Bronchial epithelial cell (primary cell): ENCODE measurements around the gene TMC1. TPM values are rescaled to one million over a fixed set of nuclear protein-coding genes. Genes with fewer than 3 reads are reported as not detected.

Source experiments
- DNase-seq: peaks from one replicate; pipeline ENCODE4 v3.0.0-alpha.2; 2010; ENCODE audit warnings: low read depth
- FAIRE-seq: peaks from 2 replicates; lab custom pipeline; 2011; peaks lifted over from hg19 to GRCh38; lab: Jason Lieb, UNC
- H3K27me3 ChIP-seq: 2 replicates; pipeline ENCODE4 v1.5.1; 2011; ENCODE audit warnings: low read length; ENCODE audit not compliant: control insufficient read depth, insufficient read depth
- H3K36me3 ChIP-seq: 2 replicates; pipeline ENCODE4 v1.5.1; 2011; ENCODE audit warnings: low read length; ENCODE audit not compliant: control insufficient read depth, insufficient read depth
- H3K4me3 ChIP-seq: 2 replicates; pipeline ENCODE4 v1.5.1; 2011; ENCODE audit warnings: mild to moderate bottlenecking, low read depth, low read length, control low read depth
- CTCF ChIP-seq: IDR thresholded peaks from 2 replicates; pipeline ENCODE4 v1.5.1; 2011; ENCODE audit warnings: mild to moderate bottlenecking, moderate library complexity, low read length, control low read depth, inconsistent platforms; ENCODE audit not compliant: insufficient read depth, severe bottlenecking
- total RNA-seq: library from RNA; depleted of rRNA; stranded (reverse); fragments of >200 nt; gene quantifications from 2 replicates; pipeline ENCODE4 v1.2.1, GENCODE V29; 2014

The TMC1 gene
- total RNA-seq, 1 donor from 2014 or later, result not detected

- Histone ChIP-seq H3K4me3 (no peak overlapping the region), H3K27me3 (no peaks in the 10 kb centered on the region), H3K36me3 (no peaks in the 10 kb centered on the region)
- DNase-seq, result no peak
- FAIRE-seq, result no peak
- TF ChIP-seq CTCF, result no peak
Observed at GRCh38 chr9:72597601-72598000, 76.2 kb downstream of the TMC1 start.

GRCh38 chr9:72598639-72599038 is 77.2 kb downstream of the TMC1 start:
- no peaks in the 10 kb centered on the region for H3K27me3 ChIP-seq
- H3K4me3 ChIP-seq, result no peak overlapping the region
- FAIRE-seq (no peak), DNase-seq (no peak)
- no peak for TF ChIP-seq CTCF
- H3K36me3 ChIP-seq, result no peaks in the 10 kb centered on the region

- Histone ChIP-seq H3K36me3 (no peaks in the 10 kb centered on the region), H3K27me3 (no peaks in the 10 kb centered on the region), H3K4me3 (no peak overlapping the region)
- peak; percentile 30 for DNase-seq
- TF ChIP-seq CTCF, result no peak
- FAIRE-seq, result no peak
Observed at GRCh38 chr9:72599874-72600534, 78.6 kb downstream of the TMC1 start.

GRCh38 chr9:72600671-72601070 is 79.3 kb downstream of the TMC1 start:
- H3K27me3 ChIP-seq, result no peaks in the 10 kb centered on the region
- H3K4me3 ChIP-seq, result no peak overlapping the region
- H3K36me3 ChIP-seq, result no peaks in the 10 kb centered on the region
- TF ChIP-seq CTCF, result no peak
- DNase-seq, result no peak
- FAIRE-seq, result no peak

GRCh38 chr9:72601615-72602014 is 80.2 kb downstream of the TMC1 start:
- H3K36me3 ChIP-seq, result no peaks in the 10 kb centered on the region
- no peak overlapping the region for H3K4me3 ChIP-seq
- FAIRE-seq (no peak), DNase-seq (no peak)
- no peak for TF ChIP-seq CTCF
- no peaks in the 10 kb centered on the region for H3K27me3 ChIP-seq

GRCh38 chr9:72612449-72612848 is 91.0 kb downstream of the TMC1 start:
- no peak for DNase-seq
- no peak overlapping the region for H3K4me3 ChIP-seq
- H3K27me3 ChIP-seq, result no peaks in the 10 kb centered on the region
- no peak for FAIRE-seq
- no peaks in the 10 kb centered on the region for H3K36me3 ChIP-seq
- no peak for TF ChIP-seq CTCF
